ENCODE results near the gene PPARD. TPM values are rescaled to one million over a fixed set of nuclear protein-coding genes. Genes with fewer than 3 reads are reported as not detected.

The PPARD gene
- total and polyA plus RNA-seq, 4 donors = 4.9 to 44.1 (median 27.7) TPM

DNA sequence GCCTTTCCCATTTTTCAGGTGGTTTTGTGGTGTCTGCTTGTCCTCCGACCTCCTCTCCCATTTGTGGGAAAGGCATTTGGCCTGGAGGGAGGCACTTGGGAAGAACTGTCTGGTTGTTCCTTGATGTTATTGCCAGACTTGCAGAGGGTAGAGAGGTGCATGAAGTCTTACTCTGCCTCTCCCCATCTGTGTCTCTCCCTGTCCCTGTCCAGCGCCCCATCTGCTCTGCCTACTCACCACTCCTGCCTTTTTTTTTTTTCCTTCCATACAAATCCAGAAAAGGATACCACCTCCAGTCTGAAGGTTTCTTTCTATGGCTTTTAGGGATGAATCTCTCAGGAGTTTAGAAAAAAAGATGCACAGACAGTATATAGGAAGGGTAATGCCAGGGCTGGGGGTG, 19.8 kb downstream of the PPARD start:
- H3K4me1 ChIP-seq (ENCODE audit: control insufficient read depth, insufficient read depth, low read length) = peaks cover 34% of the 10 kb centered on the region
- no peaks in the 10 kb centered on the region for H3K9me3 ChIP-seq (ENCODE audit: control insufficient read depth, insufficient read depth, low read length)
- H3K4me3 ChIP-seq (ENCODE audit: low read depth, low read length) = no peak overlapping the region
- no peaks in the 10 kb centered on the region for H3K27me3 ChIP-seq (ENCODE audit: control insufficient read depth, insufficient read depth, low read length)
- no peaks in the 10 kb centered on the region for H3K36me3 ChIP-seq (ENCODE audit: control insufficient read depth, insufficient read depth, low read length)
- 92% methylated on average over 2 of the region's 2 CpGs for WGBS (ENCODE audit: insufficient coverage)
- DNase-seq (ENCODE audit: low read depth in 4 of 6, low spot score in 6 of 6) = no peak
- H3K27ac ChIP-seq (ENCODE audit: low read depth, low read length) = no peak overlapping the region

DNA sequence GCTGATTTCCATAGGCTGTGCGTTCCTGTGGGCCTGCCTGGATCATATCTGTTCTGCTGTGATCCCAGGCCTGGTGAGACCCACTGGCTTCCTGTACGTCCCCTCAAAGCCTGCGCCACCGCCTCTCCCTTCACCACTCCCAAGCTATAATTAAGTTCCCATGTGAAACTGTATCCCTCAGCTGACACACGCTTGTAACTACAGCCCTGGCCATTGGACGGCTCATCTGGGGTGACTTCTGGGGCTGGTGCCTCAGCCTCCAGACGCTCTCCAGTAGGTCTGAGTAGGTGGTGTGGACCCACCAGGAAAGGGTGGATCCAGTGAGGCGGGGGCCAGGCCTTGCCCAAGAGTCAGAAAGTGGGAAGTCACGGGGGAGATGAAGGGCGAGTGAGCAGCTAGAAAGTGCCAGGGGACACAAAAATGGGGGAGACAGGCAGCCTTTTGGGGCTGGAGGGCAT, 21.0 kb downstream of the PPARD start:
- no peak for DNase-seq (ENCODE audit: low read depth in 4 of 6, low spot score in 6 of 6)
- H3K36me3 ChIP-seq (ENCODE audit: control insufficient read depth, insufficient read depth, low read length) = no peaks in the 10 kb centered on the region
- H3K4me1 ChIP-seq (ENCODE audit: control insufficient read depth, insufficient read depth, low read length) = peaks cover 29% of the 10 kb centered on the region
- H3K27me3 ChIP-seq (ENCODE audit: control insufficient read depth, insufficient read depth, low read length) = no peaks in the 10 kb centered on the region
- no peaks in the 10 kb centered on the region for H3K9me3 ChIP-seq (ENCODE audit: control insufficient read depth, insufficient read depth, low read length)
- H3K27ac ChIP-seq (ENCODE audit: low read depth, low read length) = no peak overlapping the region
- no peak overlapping the region for H3K4me3 ChIP-seq (ENCODE audit: low read depth, low read length)
- 82% methylated on average over 8 of the region's 10 CpGs for WGBS (ENCODE audit: insufficient coverage)

DNA sequence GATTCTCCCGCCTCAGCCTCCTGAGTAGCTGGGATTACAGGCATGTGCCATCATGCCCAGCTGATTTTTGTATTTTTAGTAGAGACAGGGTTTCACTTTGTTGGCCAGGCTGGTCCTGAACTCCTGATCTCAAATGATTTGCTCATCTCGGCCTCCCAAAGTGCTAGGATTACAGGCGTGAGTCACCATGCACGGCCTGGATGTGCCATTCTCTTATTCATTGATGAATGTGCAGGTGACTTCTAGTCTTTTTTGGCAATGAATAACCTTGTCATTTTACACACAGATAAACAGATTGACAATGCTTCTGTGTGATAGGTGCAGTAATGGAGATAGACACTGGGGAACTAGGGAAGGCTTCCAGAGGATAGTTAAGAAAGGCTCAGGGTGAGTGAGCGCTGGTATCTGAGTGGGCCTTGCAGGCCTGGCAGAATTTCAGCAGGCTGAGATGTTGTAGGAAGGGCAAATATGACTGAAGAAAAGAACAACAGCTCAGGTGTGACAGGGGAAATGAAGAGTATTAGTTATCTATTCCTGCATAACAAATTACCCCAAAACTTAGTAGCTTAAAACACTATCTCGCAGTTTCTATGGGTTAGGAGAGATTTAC, 23.3 kb downstream of the PPARD start:
- H3K9me3 ChIP-seq (ENCODE audit: control insufficient read depth, insufficient read depth, low read length) = no peaks in the 10 kb centered on the region
- H3K4me3 ChIP-seq (ENCODE audit: low read depth, low read length) = no peak overlapping the region
- H3K27ac ChIP-seq (ENCODE audit: low read depth, low read length) = no peak overlapping the region
- peaks cover 18% of the 10 kb centered on the region for H3K4me1 ChIP-seq (ENCODE audit: control insufficient read depth, insufficient read depth, low read length)
- WGBS (ENCODE audit: insufficient coverage) = 100% methylated on average over 5 of the region's 6 CpGs
- H3K27me3 ChIP-seq (ENCODE audit: control insufficient read depth, insufficient read depth, low read length) = no peaks in the 10 kb centered on the region
- H3K36me3 ChIP-seq (ENCODE audit: control insufficient read depth, insufficient read depth, low read length) = no peaks in the 10 kb centered on the region
- DNase-seq (ENCODE audit: low read depth in 4 of 6, low spot score in 6 of 6) = no peak

DNA sequence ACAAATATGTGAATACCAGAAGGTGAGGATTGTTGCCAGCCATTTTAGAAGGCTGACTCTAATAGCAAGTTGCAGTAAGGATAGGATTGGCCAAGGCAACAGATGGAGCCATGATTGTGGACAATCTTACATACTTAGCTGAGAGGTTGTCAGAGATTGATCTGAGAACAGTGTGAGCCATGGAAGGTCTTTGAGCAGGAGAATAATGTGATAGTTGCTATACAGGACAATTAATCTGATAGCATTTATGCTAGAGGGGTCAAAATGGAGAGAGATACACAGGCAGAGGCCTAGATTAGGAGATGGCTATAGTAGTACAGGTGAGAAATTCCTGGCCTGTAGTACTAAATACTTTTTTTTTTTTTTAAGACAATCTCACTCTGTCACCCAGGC, 23.8 kb downstream of the PPARD start:
- Histone ChIP-seq H3K4me3 (ENCODE audit: low read depth, low read length) (no peak overlapping the region), H3K9me3 (ENCODE audit: control insufficient read depth, insufficient read depth, low read length) (no peaks in the 10 kb centered on the region), H3K4me1 (ENCODE audit: control insufficient read depth, insufficient read depth, low read length) (peaks cover 14% of the 10 kb centered on the region), H3K36me3 (ENCODE audit: control insufficient read depth, insufficient read depth, low read length) (no peaks in the 10 kb centered on the region), H3K27ac (ENCODE audit: low read depth, low read length) (no peak overlapping the region), H3K27me3 (ENCODE audit: control insufficient read depth, insufficient read depth, low read length) (no peaks in the 10 kb centered on the region)
- no peak for DNase-seq (ENCODE audit: low read depth in 4 of 6, low spot score in 6 of 6)

DNA sequence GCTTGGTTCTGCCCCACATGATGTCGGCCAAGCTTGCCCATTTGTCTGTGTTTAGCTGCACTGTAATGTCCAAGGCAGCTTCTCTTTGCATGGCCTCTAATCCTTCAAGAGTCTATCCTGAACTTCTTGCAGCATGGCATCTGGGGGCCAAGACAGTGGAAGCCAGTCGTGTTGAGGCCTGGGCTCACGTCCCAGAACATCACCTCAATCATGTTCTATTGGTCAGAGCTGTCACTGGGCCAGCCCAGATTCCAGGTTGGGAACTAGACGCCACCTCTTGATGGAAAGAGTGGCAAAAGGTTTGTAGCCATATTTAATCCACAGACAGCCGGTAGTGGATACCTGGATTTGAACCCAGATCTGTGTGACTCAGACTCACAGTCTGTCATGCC, 25.3 kb downstream of the PPARD start:
- Histone ChIP-seq H3K27ac (ENCODE audit: low read depth, low read length) (no peak overlapping the region), H3K36me3 (ENCODE audit: control insufficient read depth, insufficient read depth, low read length) (no peaks in the 10 kb centered on the region), H3K27me3 (ENCODE audit: control insufficient read depth, insufficient read depth, low read length) (no peaks in the 10 kb centered on the region), H3K4me3 (ENCODE audit: low read depth, low read length) (no peak overlapping the region), H3K9me3 (ENCODE audit: control insufficient read depth, insufficient read depth, low read length) (no peaks in the 10 kb centered on the region), H3K4me1 (ENCODE audit: control insufficient read depth, insufficient read depth, low read length) (peaks cover 10% of the 10 kb centered on the region)
- 77% methylated on average over 5 of the region's 5 CpGs for WGBS (ENCODE audit: insufficient coverage)
- DNase-seq (ENCODE audit: low read depth in 4 of 6, low spot score in 6 of 6) = no peak

DNA sequence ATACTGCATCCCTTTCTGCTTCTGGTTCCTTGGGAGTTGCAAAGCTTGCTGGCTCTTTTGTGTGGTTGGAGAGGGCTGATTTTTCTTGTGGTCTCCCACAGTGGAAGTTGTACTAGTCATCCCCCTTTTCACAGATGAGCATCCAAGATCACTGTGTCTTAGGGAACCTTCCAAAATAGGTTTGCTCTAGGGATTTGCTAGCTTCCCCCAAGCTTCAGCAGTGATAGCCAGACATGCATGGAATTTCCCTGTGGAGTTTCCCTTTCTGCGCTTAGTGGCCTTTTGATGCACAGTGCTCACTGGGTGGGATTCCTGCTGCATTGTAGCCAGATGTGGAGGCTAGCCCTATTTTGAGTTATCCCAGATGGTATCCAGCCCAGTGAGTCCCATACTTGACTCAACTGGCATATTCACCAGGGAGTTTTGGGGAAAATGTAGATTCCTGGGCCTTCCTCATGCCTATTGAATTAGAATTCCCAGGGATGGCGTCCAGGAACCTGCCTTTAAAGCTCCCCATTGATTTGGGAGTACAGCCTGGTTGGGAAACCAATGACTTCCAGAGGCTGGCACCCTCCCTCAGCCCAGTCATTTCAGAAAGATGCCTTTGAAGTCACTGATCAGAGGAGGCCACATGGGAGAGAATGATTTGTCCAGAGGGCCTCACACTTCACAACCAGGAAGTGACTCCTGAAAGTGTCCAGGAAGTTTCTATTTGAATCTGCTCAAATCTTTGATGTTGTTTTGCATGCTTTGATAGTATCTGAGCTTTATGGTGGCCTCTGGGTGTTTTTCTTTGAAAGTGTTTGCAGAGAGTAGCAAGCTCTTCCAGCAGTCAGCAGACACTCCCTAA, 25.9 kb downstream of the PPARD start:
- Histone ChIP-seq H3K4me1 (ENCODE audit: control insufficient read depth, insufficient read depth, low read length) (peaks cover 8% of the 10 kb centered on the region), H3K36me3 (ENCODE audit: control insufficient read depth, insufficient read depth, low read length) (no peaks in the 10 kb centered on the region), H3K27ac (ENCODE audit: low read depth, low read length) (peak overlapping the region; percentile 2), H3K27me3 (ENCODE audit: control insufficient read depth, insufficient read depth, low read length) (no peaks in the 10 kb centered on the region), H3K4me3 (ENCODE audit: low read depth, low read length) (no peak overlapping the region), H3K9me3 (ENCODE audit: control insufficient read depth, insufficient read depth, low read length) (no peaks in the 10 kb centered on the region)
- WGBS (ENCODE audit: insufficient coverage) = 83% methylated on average over 1 of the region's 2 CpGs
- no peak for DNase-seq (ENCODE audit: low read depth in 4 of 6, low spot score in 6 of 6)

DNA sequence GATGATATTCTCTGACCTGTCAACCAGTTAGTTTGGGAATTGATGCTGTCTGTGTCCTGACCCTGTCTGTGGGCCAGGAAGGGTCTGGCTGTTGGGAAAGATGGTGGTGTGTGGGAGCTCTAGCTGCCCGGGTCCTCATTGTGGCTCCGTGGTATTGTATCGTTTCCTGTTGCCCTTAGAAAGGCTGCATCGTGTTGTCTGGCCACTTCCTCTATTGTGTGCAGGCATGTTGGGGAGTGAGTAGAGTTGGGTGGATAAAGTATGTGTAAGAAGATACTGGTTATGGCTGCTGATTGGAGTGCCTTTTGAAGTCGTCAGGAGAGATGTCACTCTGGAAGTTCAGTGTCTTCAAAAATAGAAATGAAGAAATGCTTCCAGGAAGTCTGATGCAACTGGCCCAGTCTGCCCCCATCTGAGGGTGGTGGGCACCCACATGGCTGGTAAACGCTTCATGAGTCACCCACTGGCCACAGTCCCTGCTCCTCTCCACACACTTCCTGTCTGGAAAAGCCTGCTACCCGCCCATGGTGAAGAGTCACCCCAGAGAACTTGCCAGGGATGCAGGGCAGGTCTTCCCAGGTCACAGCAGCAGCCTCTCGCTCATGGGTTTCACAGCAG, 27.9 kb downstream of the PPARD start:
- Histone ChIP-seq H3K27ac (ENCODE audit: low read depth, low read length) (peak overlapping the region; percentile 22), H3K4me1 (ENCODE audit: control insufficient read depth, insufficient read depth, low read length) (peaks cover 8% of the 10 kb centered on the region), H3K27me3 (ENCODE audit: control insufficient read depth, insufficient read depth, low read length) (no peaks in the 10 kb centered on the region), H3K9me3 (ENCODE audit: control insufficient read depth, insufficient read depth, low read length) (no peaks in the 10 kb centered on the region), H3K4me3 (ENCODE audit: low read depth, low read length) (no peak overlapping the region), H3K36me3 (ENCODE audit: control insufficient read depth, insufficient read depth, low read length) (no peaks in the 10 kb centered on the region)
- 68% methylated on average over 6 of the region's 8 CpGs for WGBS (ENCODE audit: insufficient coverage)
- DNase-seq (ENCODE audit: low read depth in 4 of 6, low spot score in 6 of 6) = no peak

GRCh38 chr6:35370785-35371493, 28.6 kb downstream of the PPARD start:
- WGBS (ENCODE audit: insufficient coverage) = 82% methylated on average over 7 of the region's 9 CpGs
- no peak for DNase-seq (ENCODE audit: low read depth in 4 of 6, low spot score in 6 of 6)
- no peaks in the 10 kb centered on the region for H3K36me3 ChIP-seq (ENCODE audit: control insufficient read depth, insufficient read depth, low read length)
- H3K27me3 ChIP-seq (ENCODE audit: control insufficient read depth, insufficient read depth, low read length) = no peaks in the 10 kb centered on the region
- H3K4me3 ChIP-seq (ENCODE audit: low read depth, low read length) = no peak overlapping the region
- H3K9me3 ChIP-seq (ENCODE audit: control insufficient read depth, insufficient read depth, low read length) = no peaks in the 10 kb centered on the region
- H3K4me1 ChIP-seq (ENCODE audit: control insufficient read depth, insufficient read depth, low read length) = peaks cover 8% of the 10 kb centered on the region
- H3K27ac ChIP-seq (ENCODE audit: low read depth, low read length) = peak overlapping the region; percentile 22

DNA sequence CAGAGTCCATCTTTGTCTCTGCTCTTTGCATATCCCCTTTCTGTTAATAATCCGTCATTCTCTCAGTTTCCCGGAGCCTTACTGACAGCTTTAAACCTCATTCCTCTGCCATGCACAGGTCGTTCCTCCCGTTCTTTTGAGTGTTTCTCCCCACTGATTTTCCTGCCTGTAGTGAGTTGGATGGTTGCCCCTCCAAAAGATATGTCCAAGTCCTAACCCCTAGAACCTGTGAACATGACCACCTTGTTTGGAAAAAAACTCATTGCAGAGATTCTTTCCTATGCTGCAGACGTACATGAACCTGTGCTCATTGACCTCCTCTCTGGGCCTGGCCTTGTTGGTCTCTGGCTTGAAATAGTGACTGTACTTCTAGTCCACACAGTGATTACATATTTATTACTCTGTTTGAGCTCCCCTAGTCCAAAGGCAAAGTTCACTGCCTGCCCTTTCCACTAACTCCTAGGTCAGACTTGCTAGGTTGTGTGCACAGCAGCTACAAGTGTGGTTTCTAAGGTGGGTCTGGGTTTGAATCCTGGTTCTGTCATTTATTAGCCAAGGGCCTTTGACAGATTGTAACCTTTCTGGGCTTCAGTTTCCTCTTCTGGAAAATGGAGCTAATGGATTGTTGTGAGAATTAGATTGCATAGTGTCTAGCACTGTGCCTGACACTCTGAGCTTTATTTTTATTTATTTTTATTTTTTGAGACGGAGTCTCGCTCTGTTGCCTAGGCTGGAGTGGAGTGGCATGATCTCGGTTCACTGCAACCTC, 29.3 kb downstream of the PPARD start:
- Histone ChIP-seq H3K27ac (ENCODE audit: low read depth, low read length) (no peak overlapping the region), H3K9me3 (ENCODE audit: control insufficient read depth, insufficient read depth, low read length) (no peaks in the 10 kb centered on the region), H3K27me3 (ENCODE audit: control insufficient read depth, insufficient read depth, low read length) (no peaks in the 10 kb centered on the region), H3K36me3 (ENCODE audit: control insufficient read depth, insufficient read depth, low read length) (no peaks in the 10 kb centered on the region), H3K4me1 (ENCODE audit: control insufficient read depth, insufficient read depth, low read length) (peaks cover 8% of the 10 kb centered on the region), H3K4me3 (ENCODE audit: low read depth, low read length) (no peak overlapping the region)
- DNase-seq (ENCODE audit: low read depth in 4 of 6, low spot score in 6 of 6) = no peak
- no CpG with 5 or more reads among the region's 8 CpGs for WGBS (ENCODE audit: insufficient coverage)

Data from spinal cord (tissue), 10 donors.